ENCODE results near the gene LIN7B. TPM values are rescaled to one million over a fixed set of nuclear protein-coding genes. Genes with fewer than 3 reads are reported as not detected.

Gene LIN7B
- total and polyA plus RNA-seq, 4 donors = 2.2 to 3.8 (median 2.8) TPM

- WGBS = 40% methylated on average over 10 of the region's 10 CpGs
- no peak overlapping the region for H3K27ac ChIP-seq (ENCODE audit: low read depth in 1 of 2, low read length in 2 of 2)
- no peaks in the 10 kb centered on the region for H3K36me3 ChIP-seq (ENCODE audit: control insufficient read depth in 4 of 4, insufficient read depth in 3 of 4, low read depth in 1 of 4, low read length in 3 of 4)
- H3K9ac ChIP-seq (ENCODE audit: low read depth in 1 of 2, low read length in 2 of 2) = no peak overlapping the region
- no peak for TF ChIP-seq MAX (IDR thresholded peaks at IDR 0.05)
- no peak for TF ChIP-seq TAF1 (conservative IDR thresholded peaks at IDR 0.05)
- TF ChIP-seq GABPA (IDR thresholded peaks at IDR 0.05 in 1 of 2, conservative IDR thresholded peaks at IDR 0.05 in 1 of 2) = no peak
- no peak for TF ChIP-seq RAD21 (IDR thresholded peaks at IDR 0.05)
- TF ChIP-seq ZBTB33 (IDR thresholded peaks at IDR 0.05) = no peak
- no peak for TF ChIP-seq RXRA (IDR thresholded peaks at IDR 0.05)
- TF ChIP-seq REST (IDR thresholded peaks at IDR 0.05) = no peak
- TF ChIP-seq HNF4A (conservative IDR thresholded peaks at IDR 0.05) = no peak
- no peak for TF ChIP-seq FOXA2 (IDR thresholded peaks at IDR 0.05)
- TF ChIP-seq NR2F2 (IDR thresholded peaks at IDR 0.05) = no peak
- TF ChIP-seq HNF4G (IDR thresholded peaks at IDR 0.05) = no peak
- TF ChIP-seq SP1 (IDR thresholded peaks at IDR 0.05) = no peak
- no peak for TF ChIP-seq JUND (IDR thresholded peaks at IDR 0.05)
- no peak for TF ChIP-seq YY1 (IDR thresholded peaks at IDR 0.05)
- TF ChIP-seq EGR1 (IDR thresholded peaks at IDR 0.05; ENCODE audit: low read depth in 2 of 2) = no peak
- TF ChIP-seq ATF3 (IDR thresholded peaks at IDR 0.05) = no peak
- TF ChIP-seq CTCF (IDR thresholded peaks at IDR 0.05; ENCODE audit: low read depth, low read length, missing input control) = no peak
- no peak for TF ChIP-seq FOXA1 (IDR thresholded peaks at IDR 0.05)
- H3K4me1 ChIP-seq (ENCODE audit: control insufficient read depth in 4 of 4, insufficient read depth in 4 of 4, low read length in 3 of 4) = peaks cover 0 to 29% (median 17%) of the 10 kb centered on the region in 4 donors
- no peaks in the 10 kb centered on the region for H3K27me3 ChIP-seq (ENCODE audit: control insufficient read depth in 4 of 4, insufficient read depth in 4 of 4, low read length in 3 of 4)
- H3K9me3 ChIP-seq (ENCODE audit: control insufficient read depth in 4 of 4, low read length in 3 of 4) = no peaks in the 10 kb centered on the region
- no peak overlapping the region for H3K4me3 ChIP-seq (ENCODE audit: low read depth in 1 of 3, low read length in 3 of 3)
- peak; percentile 32 for DNase-seq (ENCODE audit: low spot score)
These were observed 38.0 kb downstream of the LIN7B start for GRCh38 chr19:49152119-49152550.

All from liver (tissue), 9 donors.